Body of pancreas (tissue), 4 donors: ENCODE measurements around the gene TSSK2. TPM values are rescaled to one million over a fixed set of nuclear protein-coding genes. Genes with fewer than 3 reads are reported as not detected.

ENCODE experiments used
- ATAC-seq: fragments of 150-250 bp; one replicate; pipeline ENCODE4 v1.9.1; 2016
- DNase-seq, 4 donors: peaks; one replicate each; pipeline ENCODE4 v3.0.0-alpha.2; 2019
- H3K27ac ChIP-seq, 4 donors: fragments of 200-600 bp; sonication (generic); 1 replicate in 3 of 4; 2 replicates in 1 of 4; pipeline versions ENCODE4 v1.5.1 to v1.6.1; 2016 to 2019; ENCODE audit warnings: mild to moderate bottlenecking in 1 of 4, mixed read lengths in 1 of 4, moderate library complexity in 1 of 4
- H3K27me3 ChIP-seq, 2 donors: fragments of 200-600 bp; sonication (generic); one replicate each; pipeline ENCODE4 v1.6.0; 2016; ENCODE audit warnings: mild to moderate bottlenecking in 1 of 2
- H3K36me3 ChIP-seq, 2 donors: fragments of 200-600 bp; sonication (generic); replicated peaks in 1 of 2; 2 replicates each; pipeline ENCODE4 v1.5.1; 2016; ENCODE audit warnings: low read depth in 2 of 2; ENCODE audit not compliant: insufficient read depth in 1 of 2
- H3K4me1 ChIP-seq: fragments of 200-600 bp; sonication (generic); one replicate; pipeline ENCODE4 v1.6.0; 2016
- H3K4me3 ChIP-seq, 2 donors: fragments of 200-600 bp; sonication (generic); 1 replicate in 1 of 2; 2 replicates in 1 of 2; pipeline ENCODE4 v1.5.1; 2016 to 2019
- H3K9me3 ChIP-seq, 3 donors: fragments of 200-600 bp; sonication (generic); 1 replicate in 2 of 3; 2 replicates in 1 of 3; pipeline ENCODE4 v1.5.1; 2016
- CTCF ChIP-seq, 7 experiments: fragments of 450-650 bp in 4 of 7; fragments of 200-600 bp in 3 of 7; sonication (generic) in 3 of 7; IDR thresholded peaks; one replicate each; pipeline ENCODE4 v1.5.1; 2016 to 2019; ENCODE audit warnings: antibody characterized with exemption in 7 of 7
- POLR2A ChIP-seq, 3 donors: fragments of 450-650 bp; IDR thresholded peaks; one replicate each; pipeline ENCODE4 v1.6.1; 2016; ENCODE audit warnings: antibody characterized with exemption in 3 of 3, mild to moderate bottlenecking in 2 of 3
- WGBS, 2 donors: methylation state at CpG; one replicate each; pipeline ENCODE4 v1.1.5; 2017; 5-methylcytosine and 5-hydroxymethylcytosine counted together
- intact Hi-C: fragments of 100-400 bp; cut with DNase I; formaldehyde crosslinking; loops from one replicate; pipeline ENCODE4 v1.15.1; 2023
- total RNA-seq, 2 donors: library from RNA; depleted of rRNA; stranded (reverse); fragments of >200 nt; gene quantifications; one replicate each; pipeline ENCODE4 v1.1.0, GENCODE V29; 2016

TSSK2 gene
- total RNA-seq, 2 donors from 2014 or later = 0.33 TPM; not detected in 1

GRCh38 chr22:19109198-19110063 is 21.7 kb upstream of the TSSK2 start:
- DNase-seq = peak; percentile 58 to 79 (median 66)
- WGBS, 2 donors = 40 to 53% methylated on average over 7 of the region's 7 CpGs
- Histone ChIP-seq H3K27me3 (no peaks in the 10 kb centered on the region), H3K4me1 (peaks cover 68% of the 10 kb centered on the region), H3K27ac (peak overlapping the region; percentile 19 to 64 (median 54)), H3K9me3 (no peaks in the 10 kb centered on the region), H3K36me3 (no peaks in the 10 kb centered on the region), H3K4me3 (no peak overlapping the region)
- no peak for TF ChIP-seq CTCF (IDR thresholded peaks at IDR 0.05)
- TF ChIP-seq POLR2A (IDR thresholded peaks at IDR 0.05) = no peak
- ATAC-seq = peak; percentile 86
- intact Hi-C loops = no loop called here

- Histone ChIP-seq H3K4me1 (peaks cover 68% of the 10 kb centered on the region), H3K27ac (peak overlapping the region; percentile 19 to 64 (median 54)), H3K36me3 (no peaks in the 10 kb centered on the region), H3K9me3 (no peaks in the 10 kb centered on the region), H3K27me3 (no peaks in the 10 kb centered on the region), H3K4me3 (no peak overlapping the region)
- intact Hi-C loops = no loop called here
- 22 to 71% methylated on average over 4 of the region's 4 CpGs for WGBS, 2 donors
- ATAC-seq (no peak), DNase-seq (no peak)
- no peak for TF ChIP-seq POLR2A (IDR thresholded peaks at IDR 0.05)
- no peak for TF ChIP-seq CTCF (IDR thresholded peaks at IDR 0.05)
Measured at GRCh38 chr22:19110064-19110458, 21.0 kb upstream of the TSSK2 start.

- H3K27ac ChIP-seq = peak overlapping the region in 1 of 4 donors; percentile 19
- no peaks in the 10 kb centered on the region for H3K9me3 ChIP-seq
- intact Hi-C loops = no loop called here
- H3K4me1 ChIP-seq = peaks cover 68% of the 10 kb centered on the region
- H3K36me3 ChIP-seq = no peaks in the 10 kb centered on the region
- ATAC-seq (no peak), DNase-seq (no peak)
- H3K4me3 ChIP-seq = no peak overlapping the region
- no peaks in the 10 kb centered on the region for H3K27me3 ChIP-seq
- TF ChIP-seq CTCF (IDR thresholded peaks at IDR 0.05) = no peak
- TF ChIP-seq POLR2A (IDR thresholded peaks at IDR 0.05) = no peak
Measured at GRCh38 chr22:19110646-19111045, 20.5 kb upstream of the TSSK2 start.

GRCh38 chr22:19111140-19111539 is 20.0 kb upstream of the TSSK2 start:
- 82 to 88% methylated on average over 3 of the region's 3 CpGs for WGBS, 2 donors
- H3K27me3 ChIP-seq = no peaks in the 10 kb centered on the region
- DNase-seq (no peak), ATAC-seq (no peak)
- H3K9me3 ChIP-seq = no peaks in the 10 kb centered on the region
- intact Hi-C loops = no loop called here
- H3K4me1 ChIP-seq = peaks cover 68% of the 10 kb centered on the region
- H3K36me3 ChIP-seq = no peaks in the 10 kb centered on the region
- TF ChIP-seq POLR2A (IDR thresholded peaks at IDR 0.05) (no peak), CTCF (IDR thresholded peaks at IDR 0.05) (no peak)
- no peak overlapping the region for H3K4me3 ChIP-seq
- H3K27ac ChIP-seq = no peak overlapping the region

GRCh38 chr22:19111584-19111983 is 19.5 kb upstream of the TSSK2 start:
- no peaks in the 10 kb centered on the region for H3K36me3 ChIP-seq
- intact Hi-C loops = no loop called here
- no peak overlapping the region for H3K27ac ChIP-seq
- no peak for DNase-seq
- H3K27me3 ChIP-seq = no peaks in the 10 kb centered on the region
- no peaks in the 10 kb centered on the region for H3K9me3 ChIP-seq
- no peak overlapping the region for H3K4me3 ChIP-seq
- 82 to 85% methylated on average over 3 of the region's 3 CpGs for WGBS, 2 donors
- peaks cover 68% of the 10 kb centered on the region for H3K4me1 ChIP-seq
- TF ChIP-seq CTCF (IDR thresholded peaks at IDR 0.05) (no peak), POLR2A (IDR thresholded peaks at IDR 0.05) (no peak)
- ATAC-seq = no peak
